GM18520 (cell line): ENCODE data around the gene DSTYK.
"Not testable (repeated sequence)": the region's sequence is repeated elsewhere in the genome, so short reads cannot be mapped to it uniquely, and the experiment has no call there.

Source experiments
- ATAC-seq: cut with Tn5 transposase; IDR thresholded peaks from one replicate; pipeline ENCODE4 v1.9.1; 2021; ENCODE audit not compliant: unreplicated experiment

Gene DSTYK

DNA sequence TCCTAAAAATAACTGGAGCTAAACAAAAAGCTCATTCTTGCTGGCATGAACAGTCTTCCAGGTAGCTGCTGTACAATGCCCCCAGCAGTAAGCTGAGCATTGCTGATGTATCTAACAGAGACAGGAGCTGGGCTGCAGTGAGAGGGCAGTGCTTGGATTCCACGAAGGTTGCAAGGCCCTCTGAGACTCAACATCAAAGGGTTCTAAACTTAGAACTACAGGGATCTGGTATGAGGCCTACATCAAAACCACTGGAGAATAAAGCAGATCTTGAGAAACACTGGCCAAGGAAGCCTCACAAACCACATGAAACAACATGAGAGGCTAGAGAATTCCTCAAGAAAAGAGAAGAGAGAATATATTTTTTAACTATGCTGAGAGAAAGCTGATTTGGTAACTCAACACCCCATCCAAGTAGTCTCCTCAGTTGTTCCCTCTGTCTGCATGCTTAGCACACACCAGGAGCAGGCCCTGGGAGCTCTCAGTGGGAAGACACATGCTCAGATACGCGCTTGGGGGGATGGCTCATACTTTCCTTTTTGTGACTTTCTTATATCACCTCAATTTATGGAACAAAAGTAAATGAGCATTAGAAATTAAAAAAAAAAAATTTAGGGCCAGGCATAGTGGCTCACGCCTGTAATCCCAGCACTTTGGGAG lies 27.7 kb downstream of the DSTYK start:
- no peak for ATAC-seq

- ATAC-seq, result no peak
Observed at GRCh38 chr1:205182930-205183329, 28.6 kb downstream of the DSTYK start.

DNA sequence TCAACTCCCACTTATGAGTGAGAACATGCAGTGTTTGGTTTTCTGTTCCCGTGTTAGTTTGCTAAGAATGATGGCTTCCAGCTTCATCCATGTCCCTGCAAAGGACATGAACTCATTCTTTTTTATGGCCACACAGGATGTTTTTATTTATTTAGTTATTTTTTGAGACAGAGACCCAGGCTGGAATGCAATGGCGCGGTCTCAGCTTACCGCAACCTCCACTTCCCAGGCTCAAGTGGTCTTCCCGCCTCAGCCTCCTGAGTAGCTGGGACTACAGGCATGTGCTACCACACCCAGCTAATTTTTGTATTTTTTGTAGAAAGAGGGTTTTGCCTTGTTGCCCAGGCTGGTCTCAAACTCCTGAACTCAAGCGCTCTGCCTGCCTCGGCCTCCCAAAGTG lies 31.2 kb downstream of the DSTYK start:
- not testable (repeated sequence) for ATAC-seq

GRCh38 chr1:205179842-205180241 lies 31.7 kb downstream of the DSTYK start:
- ATAC-seq, result no peak

GRCh38 chr1:205172729-205173366 lies 38.7 kb downstream of the DSTYK start:
- no peak for ATAC-seq

GRCh38 chr1:205171369-205171768 lies 40.1 kb downstream of the DSTYK start:
- ATAC-seq, result no peak

DNA sequence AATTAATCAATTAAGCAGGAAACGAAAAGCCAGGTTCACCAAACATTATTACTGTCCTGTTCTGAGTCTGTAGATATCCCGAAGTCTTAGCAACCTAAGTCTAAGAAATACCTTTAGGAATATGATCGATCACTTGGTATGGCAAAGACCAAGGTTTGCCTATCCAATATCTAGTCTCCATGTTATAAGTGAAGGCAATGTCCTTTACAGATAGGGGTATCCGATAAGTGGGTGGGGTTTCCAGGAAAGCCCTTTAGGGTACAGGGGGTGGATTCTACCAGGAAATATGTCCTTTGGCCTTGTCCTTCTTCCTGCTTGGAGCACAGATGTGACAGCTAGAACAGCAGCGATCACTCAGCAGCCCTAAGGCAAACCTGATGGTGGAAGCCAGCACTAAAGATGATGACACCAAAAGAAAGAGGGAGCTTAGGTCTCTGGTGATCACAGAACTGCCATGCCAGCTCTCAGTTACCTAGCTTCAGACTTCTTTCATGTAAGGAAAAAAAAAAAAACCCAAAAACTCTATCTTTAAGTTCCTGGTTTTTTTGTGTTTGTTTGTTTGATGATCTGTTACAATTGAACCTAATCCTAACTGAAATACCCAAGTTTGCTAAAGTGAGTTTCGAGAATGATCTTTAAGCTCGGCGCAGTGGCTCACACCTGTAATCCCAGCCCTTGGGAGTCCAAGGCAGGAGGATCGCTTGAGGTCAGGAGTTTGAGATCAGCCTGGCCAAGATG lies 40.8 kb downstream of the DSTYK start:
- ATAC-seq, result no peak

GRCh38 chr1:205169248-205169647 lies 42.3 kb downstream of the DSTYK start:
- ATAC-seq, result no peak

- ATAC-seq, result no peak
Observed at GRCh38 chr1:205168291-205168690, 43.2 kb downstream of the DSTYK start.

DNA sequence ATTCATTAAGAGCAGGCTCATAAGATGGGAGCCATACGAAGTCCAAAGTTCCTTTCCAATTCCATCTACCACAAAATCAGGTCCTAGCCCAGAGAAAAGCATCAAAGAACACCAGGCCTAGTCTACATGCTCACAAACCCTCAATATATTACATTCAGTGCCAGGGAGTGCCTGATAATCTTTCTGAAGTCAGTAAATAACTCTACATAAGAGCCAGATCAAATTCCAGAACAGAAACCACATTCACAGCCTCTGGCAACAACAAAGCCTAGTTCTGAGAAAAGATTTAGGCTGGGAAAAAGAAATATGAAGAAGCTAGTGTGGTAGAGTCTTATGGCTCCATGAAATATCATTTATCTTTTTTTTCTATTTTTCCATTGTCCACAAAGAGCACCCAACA lies 49.2 kb downstream of the DSTYK start:
- no peak for ATAC-seq

- no peak for ATAC-seq
Observed at GRCh38 chr1:205161076-205161475, 50.4 kb downstream of the DSTYK start.

- ATAC-seq, result no peak
Observed at GRCh38 chr1:205158048-205158616, 53.4 kb downstream of the DSTYK start.

GRCh38 chr1:205155665-205156377 lies 55.7 kb downstream of the DSTYK start:
- ATAC-seq, result not testable (repeated sequence)

- ATAC-seq, result no peak
Observed at GRCh38 chr1:205152505-205152904, 59.0 kb downstream of the DSTYK start.

- no peak for ATAC-seq
Observed at GRCh38 chr1:205150651-205151428, 60.7 kb downstream of the DSTYK start.

DNA sequence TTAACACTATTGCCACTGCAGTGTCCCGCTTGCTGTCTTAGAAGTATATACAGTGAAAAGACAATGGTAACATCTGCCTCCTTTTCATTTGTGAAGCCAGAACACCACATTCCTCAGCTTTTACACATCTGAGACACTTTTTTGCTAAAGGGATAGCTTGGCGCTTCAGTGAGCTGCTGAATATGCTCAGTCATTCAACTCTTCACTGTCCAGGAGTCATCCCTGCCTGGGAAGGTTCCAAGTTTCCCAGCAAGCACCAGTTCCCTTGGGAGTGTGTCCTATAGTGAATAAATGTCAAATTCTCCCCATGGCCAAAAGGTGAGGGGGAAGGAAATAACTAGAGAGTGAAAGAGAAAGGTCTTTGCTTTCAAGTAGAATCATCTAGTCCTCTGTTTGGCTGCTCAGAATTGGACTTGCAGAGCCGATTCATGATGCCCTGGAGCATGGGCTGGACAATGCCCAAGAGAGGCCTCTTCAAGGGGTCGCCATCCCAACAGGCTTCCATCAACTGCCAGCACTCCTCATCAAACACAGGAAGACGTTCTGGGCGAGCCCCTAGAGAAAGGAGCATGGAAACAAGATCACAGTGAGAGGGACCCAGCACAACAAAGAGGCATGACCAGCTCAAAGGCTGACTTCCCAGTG lies 64.2 kb downstream of the DSTYK start:
- ATAC-seq, result no peak

DNA sequence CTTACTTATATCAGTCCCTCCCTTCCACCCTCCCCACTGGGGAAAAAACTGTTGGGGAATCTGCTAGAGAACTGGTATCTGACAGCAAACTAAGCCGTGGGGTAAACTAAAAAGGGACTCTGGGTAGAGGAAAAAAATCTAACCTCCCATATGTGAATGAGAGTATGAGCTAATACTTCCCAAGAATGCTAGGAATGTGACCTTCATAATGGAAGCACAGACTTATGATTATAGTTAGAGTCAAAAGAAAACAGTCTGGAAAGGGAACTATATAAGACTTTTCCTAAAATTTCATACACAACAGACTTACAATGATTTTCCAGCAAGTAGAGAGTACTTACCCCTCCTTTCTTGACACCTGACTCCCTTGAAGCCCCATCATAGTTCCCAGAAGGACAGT lies 66.8 kb downstream of the DSTYK start:
- ATAC-seq, result no peak

DNA sequence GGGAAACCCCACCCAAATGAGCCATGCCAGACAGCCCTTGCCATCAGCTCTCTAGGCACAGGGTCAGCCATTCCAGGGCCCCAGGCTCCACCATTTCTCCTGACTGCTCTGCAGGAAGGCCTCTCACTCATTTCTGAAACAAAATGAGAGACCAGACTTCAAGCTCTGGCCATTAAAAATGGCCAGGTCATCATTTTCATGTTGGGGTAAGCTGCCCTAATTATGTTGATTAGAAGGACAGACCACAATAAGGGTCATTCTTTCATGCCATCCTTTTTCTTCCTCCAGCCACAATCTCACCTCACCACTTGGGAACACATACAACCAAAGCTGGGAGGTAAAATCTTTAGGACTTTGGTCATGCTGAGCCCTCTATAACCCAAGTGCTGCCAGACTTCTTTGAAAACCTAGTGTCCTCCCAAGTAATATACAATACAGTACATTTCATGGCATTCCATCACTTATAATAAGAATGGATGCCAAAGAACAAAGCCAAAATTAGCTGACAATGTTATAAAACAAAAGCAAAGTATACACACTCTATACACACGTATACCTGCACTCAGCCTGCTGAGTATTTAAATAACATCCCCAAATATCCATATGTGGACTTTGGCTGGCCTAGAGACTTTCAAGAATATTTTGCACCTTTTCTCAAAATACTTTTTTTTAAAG lies 67.3 kb downstream of the DSTYK start:
- ATAC-seq, result no peak

DNA sequence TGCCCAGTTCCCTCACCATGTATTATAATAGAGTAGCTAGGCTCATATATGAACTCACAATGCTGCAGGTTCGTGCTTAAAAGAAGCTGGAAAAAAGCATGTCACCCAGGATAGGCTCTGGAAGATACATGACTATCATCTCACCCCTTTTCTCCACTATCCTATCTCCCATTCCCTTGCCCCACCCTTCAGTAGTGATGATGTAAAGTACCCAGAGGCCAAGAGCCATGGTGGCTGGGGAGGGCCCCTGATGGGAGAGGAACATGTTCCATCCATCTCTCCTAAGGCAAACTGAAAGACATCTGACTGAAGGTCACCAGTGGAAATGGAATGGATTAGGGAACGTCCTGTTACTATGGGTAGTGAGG lies 69.4 kb downstream of the DSTYK start:
- ATAC-seq, result no peak
